Thoracic aorta (tissue), 2 donors: ENCODE measurements around the gene GPHN. TPM values are rescaled to one million over a fixed set of nuclear protein-coding genes. Genes with fewer than 3 reads are reported as not detected.

Source experiments
- ATAC-seq: fragments of 150-250 bp; one replicate; pipeline ENCODE4 v1.8.0; 2017; ENCODE audit warnings: low read depth; ENCODE audit not compliant: insufficient number of reproducible peaks, low FRiP score
- DNase-seq: peaks from one replicate; pipeline ENCODE4 v3.0.0-alpha.2; 2020; ENCODE audit warnings: low spot score
- H3K27ac ChIP-seq, 2 donors: fragments of 200-600 bp; sonication (generic); 1 replicate in 1 of 2; 2 replicates in 1 of 2; pipeline ENCODE4 v1.5.1; 2016; ENCODE audit warnings: mild to moderate bottlenecking in 2 of 2, moderate library complexity in 2 of 2
- H3K27me3 ChIP-seq: fragments of 200-600 bp; sonication (generic); replicated peaks from 2 replicates; pipeline ENCODE4 v1.6.0; 2016; ENCODE audit warnings: mild to moderate bottlenecking; ENCODE audit not compliant: insufficient read depth
- H3K36me3 ChIP-seq: fragments of 200-600 bp; sonication (generic); one replicate; pipeline ENCODE4 v1.5.1; 2016
- H3K4me1 ChIP-seq, 2 donors: fragments of 200-600 bp; sonication (generic); 1 replicate in 1 of 2; 2 replicates in 1 of 2; pipeline versions ENCODE4 v1.5.1 to v1.6.0; 2016; ENCODE audit warnings: low read depth in 2 of 2, mild to moderate bottlenecking in 1 of 2; ENCODE audit not compliant: control insufficient read depth in 1 of 2
- H3K4me3 ChIP-seq: fragments of 200-600 bp; sonication (generic); 2 replicates; pipeline ENCODE4 v1.5.1; 2016; ENCODE audit warnings: mild to moderate bottlenecking
- H3K9me3 ChIP-seq: fragments of 200-600 bp; sonication (generic); 2 replicates; pipeline ENCODE4 v1.5.1; 2016
- total RNA-seq, 2 donors: library from RNA; depleted of rRNA; stranded (reverse); fragments of >200 nt; gene quantifications; one replicate each; pipeline versions ENCODE4 v1.1.0 to v1.2.3, GENCODE V29; 2016
- TF ChIP-seq, protein P1 (sequence below): fragments of 200-600 bp; sonication (generic); IDR thresholded peaks from one replicate; pipeline ENCODE4 v1.5.1; 2019; ENCODE audit warnings: antibody characterized with exemption

GPHN gene
- total RNA-seq, 2 donors from 2014 or later = 14.0 to 14.2 TPM

- Histone ChIP-seq H3K9me3 (no peaks in the 10 kb centered on the region), H3K4me1 (no peaks in the 10 kb centered on the region), H3K36me3 (no peaks in the 10 kb centered on the region), H3K27ac (no peak overlapping the region), H3K27me3 (no peaks in the 10 kb centered on the region), H3K4me3 (no peak overlapping the region)
- no peak for ATAC-seq
- DNase-seq = no peak
- TF ChIP-seq, protein P1, sequence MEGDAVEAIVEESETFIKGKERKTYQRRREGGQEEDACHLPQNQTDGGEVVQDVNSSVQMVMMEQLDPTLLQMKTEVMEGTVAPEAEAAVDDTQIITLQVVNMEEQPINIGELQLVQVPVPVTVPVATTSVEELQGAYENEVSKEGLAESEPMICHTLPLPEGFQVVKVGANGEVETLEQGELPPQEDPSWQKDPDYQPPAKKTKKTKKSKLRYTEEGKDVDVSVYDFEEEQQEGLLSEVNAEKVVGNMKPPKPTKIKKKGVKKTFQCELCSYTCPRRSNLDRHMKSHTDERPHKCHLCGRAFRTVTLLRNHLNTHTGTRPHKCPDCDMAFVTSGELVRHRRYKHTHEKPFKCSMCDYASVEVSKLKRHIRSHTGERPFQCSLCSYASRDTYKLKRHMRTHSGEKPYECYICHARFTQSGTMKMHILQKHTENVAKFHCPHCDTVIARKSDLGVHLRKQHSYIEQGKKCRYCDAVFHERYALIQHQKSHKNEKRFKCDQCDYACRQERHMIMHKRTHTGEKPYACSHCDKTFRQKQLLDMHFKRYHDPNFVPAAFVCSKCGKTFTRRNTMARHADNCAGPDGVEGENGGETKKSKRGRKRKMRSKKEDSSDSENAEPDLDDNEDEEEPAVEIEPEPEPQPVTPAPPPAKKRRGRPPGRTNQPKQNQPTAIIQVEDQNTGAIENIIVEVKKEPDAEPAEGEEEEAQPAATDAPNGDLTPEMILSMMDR = no peak
Observed at GRCh38 chr14:66884149-66884548, 376.2 kb downstream of the GPHN start.

GRCh38 chr14:66900719-66901118 lies 392.8 kb downstream of the GPHN start:
- Histone ChIP-seq H3K27me3 (no peaks in the 10 kb centered on the region), H3K36me3 (no peaks in the 10 kb centered on the region), H3K4me3 (no peak overlapping the region), H3K27ac (no peak overlapping the region), H3K9me3 (no peaks in the 10 kb centered on the region), H3K4me1 (no peaks in the 10 kb centered on the region)
- no peak for ATAC-seq
- TF ChIP-seq, protein P1 = no peak
- DNase-seq = no peak

DNA sequence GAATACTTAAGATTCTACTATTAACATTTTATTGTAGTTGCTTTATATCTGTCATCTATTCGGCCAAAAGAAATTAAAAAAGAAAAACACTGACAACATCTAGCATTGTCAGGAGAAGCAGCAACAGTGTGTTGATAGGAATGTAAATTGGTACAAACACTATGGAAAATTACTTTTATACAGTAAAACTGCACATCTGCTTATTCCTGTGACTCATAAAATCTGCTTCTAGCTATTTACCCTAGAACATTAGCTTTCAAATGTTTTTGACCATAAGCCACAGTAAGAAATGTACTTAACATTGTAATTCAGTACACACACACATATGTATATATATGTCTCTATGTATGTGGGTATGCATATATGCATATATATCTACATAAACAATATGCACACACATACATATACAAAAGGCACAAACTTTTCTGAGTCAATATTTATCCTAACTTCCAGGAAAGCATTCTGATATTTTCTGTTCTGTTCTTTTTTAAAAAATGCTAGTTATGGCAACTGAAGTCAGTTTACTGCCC lies 402.4 kb downstream of the GPHN start:
- H3K27me3 ChIP-seq = no peaks in the 10 kb centered on the region
- TF ChIP-seq, protein P1 = no peak
- no peaks in the 10 kb centered on the region for H3K36me3 ChIP-seq
- H3K27ac ChIP-seq = no peak overlapping the region
- DNase-seq (no peak), ATAC-seq (no peak)
- H3K9me3 ChIP-seq = no peaks in the 10 kb centered on the region
- H3K4me1 ChIP-seq = no peaks in the 10 kb centered on the region
- H3K4me3 ChIP-seq = no peak overlapping the region

- H3K4me1 ChIP-seq = no peaks in the 10 kb centered on the region
- peaks cover 3% of the 10 kb centered on the region for H3K36me3 ChIP-seq
- H3K9me3 ChIP-seq = no peaks in the 10 kb centered on the region
- DNase-seq = no peak
- TF ChIP-seq, protein P1 = no peak
- ATAC-seq = no peak
- H3K27ac ChIP-seq = no peak overlapping the region
- no peak overlapping the region for H3K4me3 ChIP-seq
- no peaks in the 10 kb centered on the region for H3K27me3 ChIP-seq
Observed at GRCh38 chr14:66916421-66916820, 408.5 kb downstream of the GPHN start.

- no peaks in the 10 kb centered on the region for H3K27me3 ChIP-seq
- H3K36me3 ChIP-seq = peaks cover 3% of the 10 kb centered on the region
Observed at GRCh38 chr14:66918527-66918926, 410.6 kb downstream of the GPHN start.

More at GRCh38 chr14:66918527-66918926, 410.6 kb downstream of the GPHN start:
- TF ChIP-seq, protein P1 = no peak
- H3K9me3 ChIP-seq = no peaks in the 10 kb centered on the region
- H3K4me3 ChIP-seq = no peak overlapping the region
- H3K4me1 ChIP-seq = no peaks in the 10 kb centered on the region
- DNase-seq = no peak
- H3K27ac ChIP-seq = no peak overlapping the region
- ATAC-seq = no peak
